ENCODE results near the gene TSR1.

DNA sequence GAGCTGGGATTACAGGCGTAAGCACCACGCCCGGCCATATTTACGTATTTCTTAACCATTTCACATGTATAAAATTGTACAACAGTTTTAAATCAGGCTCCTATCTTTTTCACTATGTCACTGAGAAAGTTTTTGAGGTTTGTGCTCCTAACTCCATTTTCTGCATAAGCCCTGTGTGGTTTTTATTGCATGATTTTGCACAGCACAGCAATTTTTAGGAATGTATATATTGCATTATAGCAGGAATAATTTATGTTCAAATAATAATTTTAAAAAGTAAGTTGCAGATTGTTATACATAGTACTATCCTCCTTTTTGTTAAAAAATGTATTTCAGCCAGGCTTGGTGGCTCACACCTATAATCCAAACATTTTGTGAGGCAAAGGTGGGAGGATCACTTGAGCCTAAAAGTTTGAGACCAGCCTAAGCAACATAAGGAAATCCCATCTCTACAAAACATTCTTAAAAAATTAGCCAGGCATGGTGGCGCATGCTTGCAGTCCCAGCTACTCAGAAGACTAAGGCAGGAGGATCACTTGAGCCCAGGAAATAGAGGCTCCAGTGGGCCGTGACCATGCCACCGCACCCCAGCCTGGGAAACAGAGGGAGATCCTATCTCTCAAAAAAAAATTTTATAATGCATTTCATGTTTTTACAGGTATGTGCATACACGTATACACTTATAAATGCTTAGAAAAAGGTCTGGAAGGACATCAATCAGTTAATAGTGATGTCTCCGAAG is 58.7 kb downstream of the TSR1 start:
- TF ChIP-seq, protein P1, sequence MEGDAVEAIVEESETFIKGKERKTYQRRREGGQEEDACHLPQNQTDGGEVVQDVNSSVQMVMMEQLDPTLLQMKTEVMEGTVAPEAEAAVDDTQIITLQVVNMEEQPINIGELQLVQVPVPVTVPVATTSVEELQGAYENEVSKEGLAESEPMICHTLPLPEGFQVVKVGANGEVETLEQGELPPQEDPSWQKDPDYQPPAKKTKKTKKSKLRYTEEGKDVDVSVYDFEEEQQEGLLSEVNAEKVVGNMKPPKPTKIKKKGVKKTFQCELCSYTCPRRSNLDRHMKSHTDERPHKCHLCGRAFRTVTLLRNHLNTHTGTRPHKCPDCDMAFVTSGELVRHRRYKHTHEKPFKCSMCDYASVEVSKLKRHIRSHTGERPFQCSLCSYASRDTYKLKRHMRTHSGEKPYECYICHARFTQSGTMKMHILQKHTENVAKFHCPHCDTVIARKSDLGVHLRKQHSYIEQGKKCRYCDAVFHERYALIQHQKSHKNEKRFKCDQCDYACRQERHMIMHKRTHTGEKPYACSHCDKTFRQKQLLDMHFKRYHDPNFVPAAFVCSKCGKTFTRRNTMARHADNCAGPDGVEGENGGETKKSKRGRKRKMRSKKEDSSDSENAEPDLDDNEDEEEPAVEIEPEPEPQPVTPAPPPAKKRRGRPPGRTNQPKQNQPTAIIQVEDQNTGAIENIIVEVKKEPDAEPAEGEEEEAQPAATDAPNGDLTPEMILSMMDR (IDR thresholded peaks at IDR 0.05), result no peak
- no peak for TF ChIP-seq POLR2AphosphoS5 (IDR thresholded peaks at IDR 0.05)

Data from sigmoid colon (tissue), 4 donors.